SHP77 treated with DMSO at 0.1 percent for 48 hours (cell line): ENCODE data around the gene MAP3K1.
A peak's percentile ranks its signal among the peaks of the same experiment; 100 is the strongest.
"Not testable (repeated sequence)": the region's sequence is repeated elsewhere in the genome, so short reads cannot be mapped to it uniquely, and the experiment has no call there.

Source experiments
- DNase-seq: peaks from one replicate; lab custom pipeline; 2025; lab: John Stamatoyannopoulos, UW

MAP3K1 gene

DNA sequence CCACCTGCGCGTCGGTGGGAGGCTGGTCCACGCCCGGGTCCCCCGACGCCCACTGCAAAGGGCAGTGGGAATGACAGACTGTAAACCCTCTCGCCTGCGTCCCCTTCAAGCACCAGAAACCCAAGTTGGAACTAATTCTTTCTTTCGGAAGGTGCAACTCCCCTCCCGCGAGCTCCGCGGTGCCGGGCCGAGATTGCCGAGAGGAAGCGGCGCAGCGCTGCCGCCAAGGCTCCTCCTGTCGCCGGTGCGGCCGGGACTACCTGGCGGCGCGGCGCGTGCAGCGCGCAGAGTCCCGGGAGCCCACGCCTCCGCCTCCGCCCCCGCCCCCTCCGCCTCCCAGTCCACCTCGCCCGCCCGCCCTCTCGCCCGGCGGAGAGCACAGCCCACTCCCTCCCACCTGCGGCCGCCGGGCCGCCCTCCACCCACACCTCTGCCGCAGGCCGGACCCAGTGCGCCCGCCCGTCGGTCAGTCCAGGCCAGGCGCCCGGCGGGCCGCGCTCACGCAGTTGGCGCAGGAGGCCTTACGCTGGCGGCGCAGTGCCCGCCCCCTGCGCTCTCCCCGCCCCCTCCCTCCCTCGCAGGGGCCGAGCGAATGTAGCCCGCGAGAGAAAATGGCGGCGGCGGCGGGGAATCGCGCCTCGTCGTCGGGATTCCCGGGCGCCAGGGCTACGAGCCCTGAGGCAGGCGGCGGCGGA, at the start of gene MAP3K1:
TSS of gene MAP3K1 (plus strand) at position 587 of the 695 bp plus-strand sequence. CDS start at position 612, 25 bp downstream.
- DNase-seq = peak; percentile 29

- DNase-seq = no peak
These were observed 48.4 kb upstream of the MAP3K1 start for GRCh38 chr5:56766926-56767325.

DNA sequence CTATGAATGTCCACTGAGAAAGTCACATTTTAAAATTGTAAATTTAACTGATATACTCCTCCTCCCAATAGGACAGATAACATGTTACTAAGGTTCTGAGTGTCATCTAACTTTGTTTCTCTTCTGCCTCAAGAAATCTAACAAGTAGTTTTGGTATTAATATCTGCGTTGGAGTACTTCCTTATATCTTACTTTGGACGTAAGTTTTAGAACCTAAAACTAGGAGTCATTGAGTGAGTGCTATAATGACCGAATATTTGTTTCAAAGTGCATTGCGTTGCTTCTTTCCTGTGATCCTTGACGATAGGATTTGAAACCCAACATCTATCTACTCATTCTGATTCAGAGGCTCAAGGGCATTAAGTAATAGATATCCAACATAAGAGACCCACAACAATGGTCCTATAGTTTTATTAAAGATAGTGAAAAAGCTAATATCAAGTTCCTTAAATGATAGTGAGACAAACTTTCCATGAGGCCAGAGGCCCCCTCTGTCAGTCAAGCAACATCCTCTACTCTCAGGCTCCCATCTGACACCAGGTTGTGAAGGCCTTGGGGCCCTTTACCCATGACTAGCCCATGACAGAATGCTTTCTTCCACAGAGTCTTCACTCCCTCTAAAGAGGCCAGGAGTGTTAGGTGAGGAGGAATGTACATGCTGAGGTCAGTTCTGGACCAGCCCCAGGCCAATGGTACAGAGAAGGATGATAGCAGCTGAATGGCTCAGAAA, 45.3 kb upstream of the MAP3K1 start:
- DNase-seq = no peak

- no peak for DNase-seq
These were observed 42.6 kb upstream of the MAP3K1 start for GRCh38 chr5:56772767-56773166.

GRCh38 chr5:56774957-56775356, 40.4 kb upstream of the MAP3K1 start:
- DNase-seq = no peak

GRCh38 chr5:56776212-56776846, 39.0 kb upstream of the MAP3K1 start:
- DNase-seq = not testable (repeated sequence)

- DNase-seq = no peak
These were observed 32.1 kb upstream of the MAP3K1 start for GRCh38 chr5:56783261-56783660.

DNA sequence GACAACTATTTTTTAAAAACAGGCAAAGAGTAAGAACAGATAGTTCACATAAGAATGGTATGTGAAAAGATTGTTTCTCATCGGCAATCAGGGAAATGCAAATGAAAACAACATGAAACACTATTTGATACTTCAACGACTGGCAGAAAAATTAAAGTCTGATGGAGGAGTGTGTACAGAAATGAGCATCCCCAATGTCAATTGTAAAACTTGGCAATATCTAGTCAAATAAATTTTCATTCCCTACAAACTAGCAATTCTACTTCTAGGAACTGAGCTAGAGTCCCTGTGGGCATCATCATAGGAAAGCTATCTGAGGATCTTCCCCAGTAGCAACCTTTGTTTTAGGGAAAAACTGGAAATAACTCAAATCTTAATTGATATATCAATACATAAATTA, 29.0 kb upstream of the MAP3K1 start:
- no peak for DNase-seq

GRCh38 chr5:56791396-56791795, 24.0 kb upstream of the MAP3K1 start:
- DNase-seq = no peak

- DNase-seq = no peak
These were observed 16.8 kb upstream of the MAP3K1 start for GRCh38 chr5:56798521-56798920.

GRCh38 chr5:56800186-56800585, 15.2 kb upstream of the MAP3K1 start:
- no peak for DNase-seq

GRCh38 chr5:56801256-56801655, 14.1 kb upstream of the MAP3K1 start:
- DNase-seq = no peak

DNA sequence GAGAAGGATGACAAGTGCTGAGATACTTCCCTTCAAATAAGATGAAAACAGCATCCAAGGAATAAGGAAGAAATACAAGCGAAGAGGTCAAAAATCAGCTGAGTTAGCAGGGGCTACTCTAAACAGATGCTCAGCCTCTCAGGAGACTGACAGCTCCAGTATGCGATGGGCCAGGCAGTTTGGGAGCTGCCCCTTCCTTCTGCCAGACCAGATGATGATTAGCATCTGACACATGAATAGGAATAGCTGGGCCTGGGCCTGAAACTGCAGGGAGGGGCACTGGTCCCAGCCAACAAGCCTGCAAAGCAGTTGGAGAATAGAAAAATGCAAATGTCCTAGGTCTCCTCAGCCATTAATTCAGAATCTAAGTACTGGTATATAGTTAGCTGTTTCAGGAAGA, 13.1 kb upstream of the MAP3K1 start:
- DNase-seq = no peak

GRCh38 chr5:56803025-56803424, 12.3 kb upstream of the MAP3K1 start:
- DNase-seq = no peak

- no peak for DNase-seq
These were observed 11.5 kb upstream of the MAP3K1 start for GRCh38 chr5:56803894-56804293.

DNA sequence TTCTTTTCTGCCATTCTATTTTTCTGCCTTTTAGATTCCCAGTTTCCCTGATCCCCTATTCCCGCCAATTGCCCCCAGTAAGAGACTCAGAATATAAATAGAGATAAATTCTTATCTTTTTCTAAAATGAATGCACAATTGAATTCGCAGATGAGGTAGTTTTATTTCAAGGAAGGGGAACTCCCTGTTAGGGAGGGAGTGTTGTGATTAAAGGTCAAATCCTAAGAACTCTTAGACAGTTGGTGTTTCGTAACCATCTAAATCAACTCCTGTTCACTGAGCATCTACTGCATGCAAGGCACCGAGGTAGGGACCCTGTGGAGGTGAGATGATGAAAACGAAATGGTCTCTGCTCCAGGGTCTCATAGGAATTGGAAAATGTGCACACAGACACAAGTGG, 7.7 kb upstream of the MAP3K1 start:
- DNase-seq = no peak

DNA sequence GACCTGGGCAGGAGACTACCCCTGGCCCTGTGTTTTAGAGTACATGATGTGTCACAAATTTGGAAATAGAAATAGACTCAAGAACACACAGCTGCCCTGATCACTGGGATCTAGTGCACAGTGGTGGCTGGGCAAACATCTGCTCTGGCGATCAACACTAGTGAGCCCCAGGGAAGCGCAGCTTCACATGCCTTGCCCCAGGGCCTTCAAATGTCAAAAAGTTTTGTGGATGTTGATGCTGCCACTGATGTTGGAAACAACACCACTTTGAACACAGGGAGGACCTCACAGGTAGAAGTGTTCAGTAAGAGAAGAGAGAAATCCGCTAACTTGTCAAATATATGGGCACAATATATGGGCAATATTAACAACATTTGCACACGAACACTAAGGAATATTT, 7.1 kb upstream of the MAP3K1 start:
- no peak for DNase-seq

DNA sequence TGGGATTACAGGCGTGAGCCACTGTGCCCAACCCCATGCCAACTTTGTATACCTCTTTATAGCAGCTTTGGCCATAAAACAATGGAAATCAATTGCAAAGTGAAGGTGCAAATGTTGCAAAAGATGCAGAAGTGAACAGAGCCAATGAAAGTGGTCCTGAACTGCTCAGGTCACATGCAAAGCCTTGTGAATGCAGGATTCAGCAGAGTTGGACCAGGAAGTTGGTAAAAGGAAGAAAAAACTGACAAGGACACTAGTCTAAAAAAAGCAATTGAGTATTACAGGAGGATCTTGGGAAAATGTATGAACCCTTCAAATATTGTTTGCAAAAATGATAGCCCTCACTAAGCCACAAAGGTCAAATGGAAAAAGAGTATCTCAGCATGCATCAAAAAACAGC, 4.5 kb upstream of the MAP3K1 start:
- DNase-seq = no peak

DNA sequence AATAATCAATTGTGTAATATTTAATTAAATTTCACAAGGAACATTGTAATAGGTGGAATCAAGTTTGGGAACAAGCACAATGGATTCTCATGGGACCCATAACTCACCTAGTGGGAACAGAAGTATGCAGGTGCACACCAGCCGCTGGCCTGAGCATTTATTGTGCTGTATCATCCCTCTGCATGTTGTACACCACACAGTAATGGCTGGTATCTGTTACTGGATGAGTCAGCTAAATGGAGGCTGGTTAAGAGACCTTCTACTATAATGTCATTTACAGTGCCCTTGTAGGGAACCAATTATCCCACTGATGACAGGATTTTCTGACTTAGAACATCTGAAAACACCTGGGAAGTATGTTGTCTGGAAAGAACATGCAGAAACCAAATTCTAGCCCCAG, 3.2 kb upstream of the MAP3K1 start:
- no peak for DNase-seq

DNA sequence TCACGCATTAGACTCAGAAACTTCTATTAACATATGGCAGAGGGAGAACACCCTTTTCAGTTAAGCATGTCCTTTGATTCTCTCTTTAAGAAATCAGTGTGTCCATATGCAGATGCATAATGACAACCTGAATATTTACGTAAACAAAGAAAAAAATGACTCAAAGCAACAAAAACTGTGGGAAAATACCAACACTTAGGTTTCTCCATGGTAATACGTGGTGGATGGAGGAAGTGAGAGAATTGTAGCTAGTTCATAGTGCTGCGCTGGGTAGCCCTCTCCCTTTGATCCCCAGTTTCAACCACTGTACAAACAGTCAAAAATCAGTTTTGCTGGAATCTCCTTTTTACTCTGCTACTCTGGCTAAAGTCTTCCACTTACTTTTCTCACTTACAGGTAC, 2.0 kb upstream of the MAP3K1 start:
- no peak for DNase-seq

DNA sequence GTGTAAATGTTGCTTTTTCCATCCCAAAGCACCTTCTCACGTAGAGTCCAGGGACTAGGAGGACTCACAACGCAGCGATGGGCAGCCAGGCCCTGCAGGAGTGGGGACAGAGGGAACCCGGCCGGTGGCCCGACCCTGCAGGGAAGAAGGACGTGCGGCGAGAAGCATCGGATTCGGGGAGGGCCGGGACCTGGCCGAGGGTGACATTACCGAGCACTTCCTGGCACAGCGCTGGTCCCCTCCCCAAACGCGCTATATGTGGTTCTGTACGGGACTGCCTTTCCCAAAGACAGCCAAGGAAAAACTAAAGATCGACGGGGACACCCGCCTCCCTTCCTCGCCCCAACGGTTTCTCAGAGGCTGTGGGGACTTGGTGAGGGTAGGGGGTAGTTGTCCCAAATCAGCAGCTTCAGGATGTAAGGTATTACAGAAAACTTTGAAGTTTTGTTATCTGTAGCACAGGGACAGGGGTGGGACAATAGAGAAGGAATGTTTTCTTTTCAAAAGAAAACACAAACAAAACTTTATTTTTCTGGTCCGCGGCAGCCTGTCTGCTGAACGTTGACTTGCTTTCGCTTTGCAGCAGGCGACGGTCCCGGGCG, 887 bp upstream of the MAP3K1 start:
- no peak for DNase-seq

- no peak for DNase-seq
These were observed 553 bp downstream of the MAP3K1 start for GRCh38 chr5:56815658-56816545.
